Measurements from ENCODE around the gene MSGN1.

DNA sequence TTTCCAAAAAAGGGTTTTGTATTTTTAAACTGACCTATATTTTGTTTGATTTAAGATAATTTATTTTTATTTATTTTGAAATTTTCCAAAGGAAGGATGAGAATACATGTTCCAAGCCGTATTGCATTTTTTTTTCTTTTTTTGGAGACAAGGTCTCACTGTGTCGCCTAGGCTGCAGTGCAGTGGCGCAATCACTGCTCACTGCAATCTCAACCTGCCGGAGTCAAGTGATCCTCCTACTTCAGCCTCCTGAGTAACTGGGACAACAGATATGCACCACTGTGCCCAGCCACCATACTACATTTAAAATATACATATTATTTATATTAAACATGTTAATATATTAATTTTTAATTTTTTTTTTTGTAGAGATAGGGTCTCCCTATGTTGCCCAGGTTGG, 47.4 kb upstream of the MSGN1 start:
- TF ChIP-seq, protein P1, sequence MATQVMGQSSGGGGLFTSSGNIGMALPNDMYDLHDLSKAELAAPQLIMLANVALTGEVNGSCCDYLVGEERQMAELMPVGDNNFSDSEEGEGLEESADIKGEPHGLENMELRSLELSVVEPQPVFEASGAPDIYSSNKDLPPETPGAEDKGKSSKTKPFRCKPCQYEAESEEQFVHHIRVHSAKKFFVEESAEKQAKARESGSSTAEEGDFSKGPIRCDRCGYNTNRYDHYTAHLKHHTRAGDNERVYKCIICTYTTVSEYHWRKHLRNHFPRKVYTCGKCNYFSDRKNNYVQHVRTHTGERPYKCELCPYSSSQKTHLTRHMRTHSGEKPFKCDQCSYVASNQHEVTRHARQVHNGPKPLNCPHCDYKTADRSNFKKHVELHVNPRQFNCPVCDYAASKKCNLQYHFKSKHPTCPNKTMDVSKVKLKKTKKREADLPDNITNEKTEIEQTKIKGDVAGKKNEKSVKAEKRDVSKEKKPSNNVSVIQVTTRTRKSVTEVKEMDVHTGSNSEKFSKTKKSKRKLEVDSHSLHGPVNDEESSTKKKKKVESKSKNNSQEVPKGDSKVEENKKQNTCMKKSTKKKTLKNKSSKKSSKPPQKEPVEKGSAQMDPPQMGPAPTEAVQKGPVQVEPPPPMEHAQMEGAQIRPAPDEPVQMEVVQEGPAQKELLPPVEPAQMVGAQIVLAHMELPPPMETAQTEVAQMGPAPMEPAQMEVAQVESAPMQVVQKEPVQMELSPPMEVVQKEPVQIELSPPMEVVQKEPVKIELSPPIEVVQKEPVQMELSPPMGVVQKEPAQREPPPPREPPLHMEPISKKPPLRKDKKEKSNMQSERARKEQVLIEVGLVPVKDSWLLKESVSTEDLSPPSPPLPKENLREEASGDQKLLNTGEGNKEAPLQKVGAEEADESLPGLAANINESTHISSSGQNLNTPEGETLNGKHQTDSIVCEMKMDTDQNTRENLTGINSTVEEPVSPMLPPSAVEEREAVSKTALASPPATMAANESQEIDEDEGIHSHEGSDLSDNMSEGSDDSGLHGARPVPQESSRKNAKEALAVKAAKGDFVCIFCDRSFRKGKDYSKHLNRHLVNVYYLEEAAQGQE (IDR thresholded peaks at IDR 0.05; ENCODE audit: low read depth), result no peak
- TF ChIP-seq CEBPB (IDR thresholded peaks at IDR 0.05), result no peak
- no peak for TF ChIP-seq CREB1 (IDR thresholded peaks at IDR 0.05; ENCODE audit: low read depth)
- no peak for TF ChIP-seq EP300 (IDR thresholded peaks at IDR 0.05; ENCODE audit: borderline replicate concordance)
- TF ChIP-seq FOXM1 (IDR thresholded peaks at IDR 0.05; ENCODE audit: borderline replicate concordance, low read depth), result no peak
- TF ChIP-seq TAF1 (IDR thresholded peaks at IDR 0.05; ENCODE audit: low read depth), result no peak
- TF ChIP-seq NFIC (IDR thresholded peaks at IDR 0.05), result no peak
- TF ChIP-seq, protein P2, sequence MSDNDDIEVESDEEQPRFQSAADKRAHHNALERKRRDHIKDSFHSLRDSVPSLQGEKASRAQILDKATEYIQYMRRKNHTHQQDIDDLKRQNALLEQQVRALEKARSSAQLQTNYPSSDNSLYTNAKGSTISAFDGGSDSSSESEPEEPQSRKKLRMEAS (IDR thresholded peaks at IDR 0.05), result no peak
- TF ChIP-seq, protein P3, sequence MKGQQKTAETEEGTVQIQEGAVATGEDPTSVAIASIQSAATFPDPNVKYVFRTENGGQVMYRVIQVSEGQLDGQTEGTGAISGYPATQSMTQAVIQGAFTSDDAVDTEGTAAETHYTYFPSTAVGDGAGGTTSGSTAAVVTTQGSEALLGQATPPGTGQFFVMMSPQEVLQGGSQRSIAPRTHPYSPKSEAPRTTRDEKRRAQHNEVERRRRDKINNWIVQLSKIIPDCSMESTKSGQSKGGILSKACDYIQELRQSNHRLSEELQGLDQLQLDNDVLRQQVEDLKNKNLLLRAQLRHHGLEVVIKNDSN (IDR thresholded peaks at IDR 0.05), result no peak
- no peak for TF ChIP-seq RAD21 (IDR thresholded peaks at IDR 0.05; ENCODE audit: low read depth)
- no peak for TF ChIP-seq EGR1 (IDR thresholded peaks at IDR 0.05)
- TF ChIP-seq YY1 (IDR thresholded peaks at IDR 0.05; ENCODE audit: low read depth), result no peak

All from Ishikawa (cell line).